Suprapubic skin (tissue), 3 donors: ENCODE data around the gene SMIM10L1.

Experiments used
- CTCF ChIP-seq, 2 donors: fragments of 200-600 bp in 1 of 2; fragments of 450-650 bp in 1 of 2; sonication (generic) in 1 of 2; IDR thresholded peaks; one replicate each; pipeline ENCODE4 v1.5.1; 2016 to 2019; ENCODE audit warnings: antibody characterized with exemption in 2 of 2, mild to moderate bottlenecking in 1 of 2, moderate library complexity in 1 of 2
- POLR2AphosphoS5 ChIP-seq, 3 donors: sonication (generic); formaldehyde crosslinking; IDR thresholded peaks; one replicate each; pipeline ENCODE4 v1.6.1; 2017; ENCODE audit warnings: antibody characterized with exemption in 3 of 3

- peak in 2 of 3 donors; percentile 43 to 85 for TF ChIP-seq POLR2AphosphoS5 (IDR thresholded peaks at IDR 0.05)
- no peak for TF ChIP-seq CTCF (IDR thresholded peaks at IDR 0.05)
Measured at GRCh38 chr12:11171145-11171968, at the start of gene SMIM10L1.
